GM12892 (cell line): ENCODE data around the gene AOPEP.

Experiments used
- DNase-seq: peaks from one replicate; pipeline ENCODE4 v3.0.0; 2011; ENCODE audit not compliant: insufficient read length
- FAIRE-seq: peaks from 2 replicates; lab custom pipeline; 2011; peaks lifted over from hg19 to GRCh38; lab: Jason Lieb, UNC
- POLR2A ChIP-seq: IDR thresholded peaks from 2 replicates; pipeline ENCODE4 v1.6.1; 2011; ENCODE audit warnings: low read depth, low read length, control low read depth
- POLR2AphosphoS5 ChIP-seq: IDR thresholded peaks from 2 replicates; pipeline ENCODE4 v1.6.1; 2011; ENCODE audit warnings: low read depth, low read length, control low read depth
- TAF1 ChIP-seq: IDR thresholded peaks from 2 replicates; pipeline ENCODE4 v1.6.1; 2011; ENCODE audit warnings: low read depth, mild to moderate bottlenecking, control low read depth, low read length, borderline replicate concordance

The AOPEP gene

GRCh38 chr9:95030920-95031642 is 304.6 kb downstream of the AOPEP start:
- DNase-seq (no peak), FAIRE-seq (no peak)
- TF ChIP-seq TAF1 (no peak), POLR2AphosphoS5 (no peak), POLR2A (no peak)

- no peak for DNase-seq
- no peak for FAIRE-seq
- TF ChIP-seq TAF1 (no peak), POLR2A (no peak), POLR2AphosphoS5 (no peak)
These were observed 305.4 kb downstream of the AOPEP start for GRCh38 chr9:95031711-95032461.

- DNase-seq (no peak), FAIRE-seq (no peak)
- TF ChIP-seq POLR2AphosphoS5 (no peak), TAF1 (no peak), POLR2A (no peak)
These were observed 306.3 kb downstream of the AOPEP start for GRCh38 chr9:95032580-95033341.

- FAIRE-seq = no peak
These were observed 309.3 kb downstream of the AOPEP start for GRCh38 chr9:95035846-95036245.

GRCh38 chr9:95036676-95037075 is 310.2 kb downstream of the AOPEP start:
- FAIRE-seq (no peak), DNase-seq (no peak)
- no peak for TF ChIP-seq TAF1
- TF ChIP-seq POLR2AphosphoS5 = no peak
- no peak for TF ChIP-seq POLR2A

More at GRCh38 chr9:95035846-95036245, 309.3 kb downstream of the AOPEP start:
- DNase-seq = no peak
- TF ChIP-seq POLR2A (no peak), TAF1 (no peak), POLR2AphosphoS5 (no peak)

- TF ChIP-seq TAF1 (no peak), POLR2AphosphoS5 (no peak), POLR2A (no peak)
- FAIRE-seq (no peak), DNase-seq (no peak)
These were observed 311.5 kb downstream of the AOPEP start for GRCh38 chr9:95037789-95038521.

- TF ChIP-seq POLR2AphosphoS5 (no peak), POLR2A (no peak), TAF1 (no peak)
- DNase-seq (no peak), FAIRE-seq (no peak)
These were observed 312.2 kb downstream of the AOPEP start for GRCh38 chr9:95038666-95039065.

GRCh38 chr9:95040106-95040505 is 313.6 kb downstream of the AOPEP start:
- no peak for FAIRE-seq
- TF ChIP-seq POLR2AphosphoS5 (no peak), TAF1 (no peak), POLR2A (no peak)
- no peak for DNase-seq

GRCh38 chr9:95043826-95044225 is 317.3 kb downstream of the AOPEP start:
- TF ChIP-seq POLR2A = no peak
- TF ChIP-seq TAF1 = no peak
- no peak for TF ChIP-seq POLR2AphosphoS5
- FAIRE-seq (no peak), DNase-seq (no peak)

- DNase-seq (no peak), FAIRE-seq (no peak)
- TF ChIP-seq TAF1 (no peak), POLR2A (no peak), POLR2AphosphoS5 (no peak)
These were observed 318.4 kb downstream of the AOPEP start for GRCh38 chr9:95044731-95045508.
